GM20000 (cell line): ENCODE results near the gene CGN.

Source experiments
- DNase-seq: peaks from one replicate; pipeline ENCODE4 v3.0.0; 2012; ENCODE audit warnings: low spot score
- CTCF ChIP-seq: IDR thresholded peaks from 2 replicates; pipeline ENCODE4 v1.5.1; 2012; ENCODE audit warnings: mild to moderate bottlenecking, control low read depth; ENCODE audit errors: extremely low read depth, missing control alignments

The CGN gene

GRCh38 chr1:151574575-151575529, 63.7 kb downstream of the CGN start:
- no peak for TF ChIP-seq CTCF
- no peak for DNase-seq

- no peak for TF ChIP-seq CTCF
- DNase-seq, result no peak
Observed at GRCh38 chr1:151577173-151577572, 66.0 kb downstream of the CGN start.

- no peak for DNase-seq
- no peak for TF ChIP-seq CTCF
Observed at GRCh38 chr1:151578941-151579340, 67.8 kb downstream of the CGN start.

GRCh38 chr1:151579436-151580225, 68.4 kb downstream of the CGN start:
- no peak for DNase-seq
- no peak for TF ChIP-seq CTCF

GRCh38 chr1:151581451-151581850, 70.3 kb downstream of the CGN start:
- no peak for DNase-seq
- TF ChIP-seq CTCF, result no peak

GRCh38 chr1:151581921-151582320, 70.7 kb downstream of the CGN start:
- no peak for TF ChIP-seq CTCF
- DNase-seq, result no peak

GRCh38 chr1:151583796-151584195, 72.6 kb downstream of the CGN start:
- no peak for TF ChIP-seq CTCF
- DNase-seq, result no peak
